Small intestine (tissue), 7 donors: ENCODE results near the gene CTSE. TPM values are rescaled to one million over a fixed set of nuclear protein-coding genes. Genes with fewer than 3 reads are reported as not detected.

ENCODE experiments used
- DNase-seq, 2 donors: peaks; one replicate each; pipeline versions ENCODE4 v3.0.0 to v3.0.0-alpha.2; 2013
- FAIRE-seq: peaks from 2 replicates; lab custom pipeline; 2012; peaks lifted over from hg19 to GRCh38; lab: Jason Lieb, UNC
- H3K27ac ChIP-seq, 3 donors: one replicate each; pipeline ENCODE4 v1.5.1; 2013; ENCODE audit warnings: low read length in 2 of 3, mild to moderate bottlenecking in 2 of 3, control low read depth in 1 of 3, inconsistent platforms in 1 of 3, low read depth in 1 of 3, moderate library complexity in 1 of 3
- H3K27me3 ChIP-seq, 3 donors: one replicate each; pipeline ENCODE4 v1.6.1; 2013; ENCODE audit warnings: low read length in 3 of 3, inconsistent platforms in 1 of 3; ENCODE audit not compliant: control insufficient read depth in 3 of 3, insufficient read depth in 3 of 3
- H3K36me3 ChIP-seq, 3 donors: one replicate each; pipeline ENCODE4 v1.6.1; 2013; ENCODE audit warnings: low read length in 3 of 3, inconsistent platforms in 1 of 3, low read depth in 1 of 3, mild to moderate bottlenecking in 1 of 3, moderate library complexity in 1 of 3; ENCODE audit not compliant: control insufficient read depth in 3 of 3, insufficient read depth in 2 of 3
- H3K4me1 ChIP-seq, 3 donors: one replicate each; pipeline ENCODE4 v1.6.1; 2013; ENCODE audit warnings: low read length in 2 of 3, inconsistent platforms in 1 of 3, low read depth in 1 of 3, mild to moderate bottlenecking in 1 of 3, moderate library complexity in 1 of 3; ENCODE audit not compliant: control insufficient read depth in 3 of 3, insufficient read depth in 2 of 3
- H3K4me3 ChIP-seq, 3 donors: one replicate each; pipeline ENCODE4 v1.5.1; 2013; ENCODE audit warnings: low read length in 3 of 3, control low read depth in 1 of 3, inconsistent platforms in 1 of 3, low read depth in 1 of 3, mild to moderate bottlenecking in 1 of 3, moderate library complexity in 1 of 3
- H3K9me3 ChIP-seq, 2 donors: one replicate each; pipeline ENCODE4 v1.6.1; 2013; ENCODE audit warnings: low read depth in 1 of 2, low read length in 1 of 2; ENCODE audit not compliant: control insufficient read depth in 2 of 2, insufficient read depth in 1 of 2
- WGBS, 3 donors: extraction: QIAGEN DNeasy Blood & Tissue Kit; methylation state at CpG; one replicate each; pipeline ENCODE4 v1.1.7; 2013; 5-methylcytosine and 5-hydroxymethylcytosine counted together
- polyA plus RNA-seq, 4 donors: library from polyadenylated mRNA; stranded (reverse) in 3 of 4; unstranded in 1 of 4; fragments of 200-250 nt in 3 of 4; fragments of 120-200 nt in 1 of 4; gene quantifications; one replicate each; pipeline versions ENCODE4 v1.2.1 to v1.2.3, GENCODE V29; 2013
- donor health status: healthy with polysubstance abuse.
- donor health status: control.
- donor health status: control.
- donor health status: Bipolar disorder and iron deficiency.
- donor health status: healthy.

Gene CTSE
- polyA plus RNA-seq, 4 donors, result 13.0 to 216 (median 112) TPM

DNA sequence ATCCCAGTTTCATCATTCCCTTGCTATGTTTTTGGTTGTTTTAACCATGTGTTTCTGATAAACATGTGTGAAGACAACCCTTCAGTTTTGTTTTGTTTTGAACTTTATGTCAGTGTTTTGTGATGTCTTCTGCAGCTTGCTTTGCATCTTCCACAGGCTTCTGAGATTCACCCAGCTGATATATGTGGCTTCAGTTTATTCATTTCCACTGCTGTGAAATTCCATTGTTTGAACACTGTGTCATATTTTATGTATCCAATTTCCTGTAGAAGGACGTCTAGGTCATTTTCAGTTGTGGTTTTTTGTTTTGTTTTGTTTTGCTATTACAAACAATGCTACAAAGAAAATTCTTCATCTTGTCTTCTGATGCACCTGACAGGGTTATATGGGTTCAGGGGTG, 53.2 kb downstream of the CTSE start:
- Histone ChIP-seq H3K4me3 (no peak overlapping the region), H3K27me3 (no peaks in the 10 kb centered on the region), H3K4me1 (no peaks in the 10 kb centered on the region), H3K27ac (no peak overlapping the region), H3K36me3 (no peaks in the 10 kb centered on the region), H3K9me3 (no peaks in the 10 kb centered on the region)
- 18 to 24% (median 19%) methylated on average over 1 of the region's 1 CpG for WGBS, 3 donors
- DNase-seq (no peak), FAIRE-seq (no peak)

DNA sequence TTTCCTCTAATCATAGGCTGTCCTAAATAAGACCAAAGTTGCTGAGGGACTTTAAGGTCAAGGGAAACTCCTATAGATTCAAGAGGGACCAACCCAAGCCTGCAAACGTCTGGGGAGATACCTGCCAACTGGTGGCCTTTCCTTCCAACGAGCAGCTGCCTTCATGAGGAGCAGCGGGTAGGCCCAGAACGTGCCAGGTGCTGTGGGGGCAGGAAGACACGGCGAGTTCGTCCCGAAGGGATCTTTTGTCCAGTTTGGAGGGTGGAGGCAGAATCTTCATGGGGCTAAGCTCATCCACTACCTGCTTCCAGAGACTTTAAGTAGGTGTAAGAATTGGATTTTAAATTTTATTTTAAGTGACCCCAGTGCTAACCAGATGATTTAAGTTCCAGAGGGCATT, 54.5 kb downstream of the CTSE start:
- no peaks in the 10 kb centered on the region for H3K27me3 ChIP-seq
- no peaks in the 10 kb centered on the region for H3K4me1 ChIP-seq
- no peak overlapping the region for H3K27ac ChIP-seq
- no peak for DNase-seq
- FAIRE-seq, result no peak
- WGBS, 3 donors, result 83 to 91% (median 86%) methylated on average over 8 of the region's 8 CpGs
- H3K9me3 ChIP-seq, result no peaks in the 10 kb centered on the region
- H3K36me3 ChIP-seq, result no peaks in the 10 kb centered on the region
- H3K4me3 ChIP-seq, result no peak overlapping the region

DNA sequence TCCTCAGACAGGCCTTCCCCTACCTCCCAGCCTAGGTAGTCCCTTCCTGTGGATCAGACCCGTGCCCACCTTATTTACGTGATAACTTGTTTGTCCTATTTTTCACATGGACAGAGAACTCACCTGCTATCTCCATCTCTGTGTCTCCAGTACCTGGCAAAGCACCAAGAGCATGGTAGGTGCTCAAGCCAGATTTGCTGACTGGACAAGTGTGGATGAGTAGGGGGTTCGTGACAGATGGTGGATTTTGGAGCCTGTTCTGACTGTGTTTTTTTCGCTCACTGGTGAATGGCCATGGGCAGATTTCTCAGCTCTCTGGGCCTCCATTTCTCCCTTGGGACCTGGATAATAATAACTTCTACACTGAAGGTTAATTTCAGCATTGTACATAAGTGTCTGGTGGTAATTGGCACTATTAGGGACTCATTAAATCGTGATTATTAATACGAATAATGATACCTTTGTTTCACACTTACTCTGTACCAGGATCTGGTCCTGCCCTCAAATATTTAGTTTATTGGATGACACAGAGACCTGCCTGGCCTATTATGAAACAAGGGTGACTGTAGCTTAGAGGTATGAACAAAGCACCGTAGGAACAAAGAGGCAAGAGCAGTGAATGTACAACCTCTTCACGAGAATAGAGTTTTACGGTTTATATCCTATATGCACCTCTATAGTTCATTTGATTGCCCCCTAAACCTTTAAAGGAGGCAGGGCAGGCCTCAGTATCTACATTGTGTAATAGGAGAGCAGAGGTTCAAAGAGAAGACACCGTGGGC, 56.0 kb downstream of the CTSE start:
- Histone ChIP-seq H3K27me3 (peaks cover 0 to 2% (median 0%) of the 10 kb centered on the region in 3 donors), H3K4me3 (no peak overlapping the region), H3K4me1 (no peaks in the 10 kb centered on the region), H3K9me3 (no peaks in the 10 kb centered on the region), H3K36me3 (no peaks in the 10 kb centered on the region), H3K27ac (no peak overlapping the region)
- WGBS, 3 donors, result 71 to 81% (median 72%) methylated on average over 10 of the region's 10 CpGs
- no peak for FAIRE-seq
- no peak for DNase-seq

DNA sequence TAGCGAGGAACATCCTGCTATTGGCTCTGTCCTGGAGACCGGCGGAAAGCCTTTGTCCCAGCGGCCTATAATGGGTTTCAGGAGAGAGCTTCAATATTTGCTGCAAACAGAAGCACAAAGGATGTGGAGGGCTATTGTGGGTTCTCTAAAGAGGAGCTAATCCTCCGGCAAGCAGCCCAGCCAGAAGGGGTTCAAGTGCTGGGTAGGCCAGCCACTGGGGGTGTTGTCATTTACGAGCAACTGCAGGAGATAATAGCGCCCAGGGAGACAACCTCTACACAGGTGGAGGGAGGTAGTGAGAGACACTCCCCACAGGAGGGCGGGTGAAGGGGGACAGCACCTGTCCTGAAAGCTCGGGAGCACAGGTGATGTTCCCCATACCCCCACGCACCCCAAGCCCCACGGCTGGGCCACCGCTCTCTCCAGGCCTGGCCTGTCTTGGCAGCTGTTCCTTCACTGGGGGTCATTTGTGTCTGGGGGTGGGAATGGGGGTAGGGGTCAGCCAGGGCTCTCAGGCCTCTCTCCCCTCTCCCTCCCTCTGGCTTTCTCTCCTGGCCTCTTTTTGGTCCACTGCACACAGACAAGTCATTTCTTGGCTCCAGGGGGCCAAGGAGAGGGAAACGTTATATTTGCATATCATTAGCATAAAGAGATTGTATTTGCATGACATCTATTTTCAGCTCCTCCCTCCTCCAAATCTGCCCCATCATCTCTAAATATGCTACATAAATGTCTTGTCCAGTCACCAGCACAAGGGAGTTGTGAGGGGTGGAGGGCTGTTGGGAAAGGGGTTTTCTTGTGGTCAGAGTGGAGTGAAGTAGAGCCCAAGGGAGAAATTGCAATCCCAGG, 58.4 kb downstream of the CTSE start:
- Histone ChIP-seq H3K27me3 (peaks cover 0 to 7% (median 0%) of the 10 kb centered on the region in 3 donors), H3K36me3 (no peaks in the 10 kb centered on the region), H3K27ac (no peak overlapping the region), H3K4me3 (no peak overlapping the region), H3K9me3 (no peaks in the 10 kb centered on the region), H3K4me1 (no peaks in the 10 kb centered on the region)
- DNase-seq (no peak), FAIRE-seq (no peak)
- 70 to 76% (median 72%) methylated on average over 10 to 13 of the region's 13 CpGs for WGBS, 3 donors

DNA sequence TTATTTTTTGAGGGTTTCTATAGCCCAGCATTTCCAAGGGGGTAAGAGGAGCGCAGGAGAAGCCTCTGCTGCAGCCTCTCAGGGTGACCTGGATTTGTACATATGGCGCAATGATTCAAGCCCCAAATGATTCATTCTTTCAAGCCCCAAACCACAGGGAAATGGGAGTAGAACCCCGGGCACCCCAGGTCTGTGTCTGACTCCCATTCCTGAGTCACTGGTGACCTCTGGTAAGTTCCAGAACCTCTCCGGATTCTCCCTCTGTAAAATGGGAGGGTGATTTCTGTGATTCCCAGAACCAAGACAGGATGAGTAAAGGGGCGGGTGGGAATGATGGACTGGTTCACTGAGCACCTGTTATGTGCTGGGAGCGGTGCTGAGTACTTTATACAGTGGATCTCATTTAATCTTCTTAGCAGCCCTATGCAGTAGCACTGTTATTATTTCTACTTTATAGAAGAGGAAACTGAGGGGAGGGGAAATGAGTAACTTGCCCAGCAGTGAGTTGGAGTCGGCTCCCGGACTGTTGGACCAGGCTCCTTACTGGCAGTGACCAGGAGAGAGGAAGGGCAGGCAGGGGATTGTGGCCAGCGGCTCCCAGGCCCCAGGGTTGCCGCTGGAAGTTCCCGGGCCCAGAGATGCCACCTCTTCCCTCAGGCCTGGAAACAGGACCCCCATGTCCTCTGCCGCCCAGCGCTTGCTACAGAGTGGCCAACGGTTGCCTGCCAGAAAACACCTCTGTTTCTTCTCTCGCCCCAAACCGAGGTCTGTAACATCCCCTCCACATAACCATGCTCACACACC, 60.1 kb downstream of the CTSE start:
- WGBS, 3 donors, result 80 to 89% (median 87%) methylated on average over 15 to 16 of the region's 16 CpGs
- DNase-seq, result no peak
- no peaks in the 10 kb centered on the region for H3K9me3 ChIP-seq

DNA sequence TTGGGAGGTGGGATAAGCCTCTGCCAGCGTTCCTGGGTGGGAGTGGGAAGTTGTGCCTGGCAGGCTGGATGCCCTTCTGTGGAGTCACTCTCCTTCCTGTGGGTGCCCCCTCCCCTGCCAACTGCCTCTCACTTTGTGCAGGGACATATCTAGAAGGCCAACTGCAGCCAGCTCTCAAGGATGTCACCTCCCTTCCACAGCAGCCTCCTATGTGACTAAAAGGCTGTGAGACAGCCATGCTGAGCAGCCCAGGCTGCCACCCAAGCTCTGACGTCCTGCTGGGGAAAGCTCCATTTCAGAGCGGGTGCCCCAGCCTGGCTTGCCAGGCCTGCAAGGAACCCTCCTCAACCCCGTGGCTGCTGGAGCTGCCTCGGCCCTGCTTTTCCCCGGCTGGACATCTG, 60.9 kb downstream of the CTSE start:
- DNase-seq (no peak), FAIRE-seq (no peak)
- WGBS, 3 donors, result 72 to 79% (median 76%) methylated on average over 6 of the region's 6 CpGs
- H3K36me3 ChIP-seq, result no peaks in the 10 kb centered on the region
- H3K4me1 ChIP-seq, result no peaks in the 10 kb centered on the region
- H3K9me3 ChIP-seq, result no peaks in the 10 kb centered on the region
- no peak overlapping the region for H3K4me3 ChIP-seq
- peaks cover 0 to 9% (median 0%) of the 10 kb centered on the region in 3 donors for H3K27me3 ChIP-seq
- no peak overlapping the region for H3K27ac ChIP-seq

More for the DNA sequence above, 60.1 kb downstream of the CTSE start:
- H3K4me3 ChIP-seq, result no peak overlapping the region
- H3K4me1 ChIP-seq, result no peaks in the 10 kb centered on the region
- no peak for FAIRE-seq
- H3K36me3 ChIP-seq, result no peaks in the 10 kb centered on the region
- no peak overlapping the region for H3K27ac ChIP-seq
- H3K27me3 ChIP-seq, result peaks cover 0 to 9% (median 0%) of the 10 kb centered on the region in 3 donors

DNA sequence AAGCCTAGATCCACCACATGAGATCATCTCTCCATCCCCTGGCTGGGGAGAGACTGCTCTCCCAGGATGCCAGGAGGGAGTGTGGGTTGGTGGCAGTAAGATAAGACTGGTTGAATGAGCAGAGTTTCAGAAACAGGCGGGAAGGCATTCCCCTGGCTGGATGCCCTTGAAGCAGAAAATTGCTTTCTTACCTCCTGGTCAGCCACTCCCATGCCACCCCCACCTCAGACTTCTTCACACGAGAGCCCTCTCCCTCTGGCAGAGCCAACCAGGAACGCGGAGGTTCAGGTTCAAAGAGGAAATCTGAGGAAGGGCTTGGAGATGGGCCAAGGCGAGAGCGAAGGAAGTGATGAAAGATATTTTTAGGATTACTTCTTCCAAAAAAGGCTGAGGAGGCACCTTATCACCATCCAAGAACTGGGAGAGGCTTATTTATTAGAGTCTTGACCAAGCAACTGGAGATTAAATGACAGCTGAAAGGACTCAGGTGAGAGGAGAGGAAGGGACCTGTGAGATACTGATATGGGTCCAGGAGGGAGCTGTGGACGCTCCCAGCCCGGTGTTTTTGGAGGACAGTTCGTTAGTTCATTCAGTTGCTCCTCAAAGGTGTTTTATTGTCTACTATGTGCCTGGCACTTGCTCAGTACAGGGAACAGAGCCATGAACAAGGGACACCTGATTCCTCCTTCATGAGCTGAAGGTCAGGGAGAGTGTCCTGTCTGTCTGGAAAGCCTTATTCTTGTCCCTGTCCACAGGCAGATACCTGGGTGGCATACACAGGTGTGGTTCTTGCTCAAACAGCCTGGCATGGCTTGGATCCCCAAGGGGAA, 61.5 kb downstream of the CTSE start:
- H3K9me3 ChIP-seq, result no peaks in the 10 kb centered on the region
- WGBS, 3 donors, result 31 to 63% (median 38%) methylated on average over 9 of the region's 9 CpGs
- FAIRE-seq (no peak), DNase-seq (no peak)
- H3K36me3 ChIP-seq, result no peaks in the 10 kb centered on the region
- no peaks in the 10 kb centered on the region for H3K4me1 ChIP-seq
- no peak overlapping the region for H3K27ac ChIP-seq
- peaks cover 0 to 9% (median 0%) of the 10 kb centered on the region in 3 donors for H3K27me3 ChIP-seq
- no peak overlapping the region for H3K4me3 ChIP-seq
